ENCODE measurements around the gene PRKACA.
"Not testable (repeated sequence)": the region's sequence is repeated elsewhere in the genome, so short reads cannot be mapped to it uniquely, and the experiment has no call there.

The PRKACA gene

GRCh38 chr19:14147797-14148605 is 30.4 kb upstream of the PRKACA start:
- in situ Hi-C loops (cut with HindIII; ENCODE audit: low sequenced_read_pairs): no loop called here
- peak; percentile 54 for DNase-seq (ENCODE audit: low read depth, low spot score)
- no peak overlapping the region for H3K4me3 ChIP-seq (ENCODE audit: low read depth, low read length)
- TF ChIP-seq CTCF (IDR thresholded peaks at IDR 0.05; ENCODE audit: low read depth, low read length): peak; percentile 87

GRCh38 chr19:14146789-14147216 is 29.2 kb upstream of the PRKACA start:
- no peak overlapping the region for H3K4me3 ChIP-seq (ENCODE audit: low read depth, low read length)
- no peak for TF ChIP-seq CTCF (IDR thresholded peaks at IDR 0.05; ENCODE audit: low read depth, low read length)
- DNase-seq (ENCODE audit: low read depth, low spot score): peak; percentile 42
- in situ Hi-C loops (cut with HindIII; ENCODE audit: low sequenced_read_pairs): no loop called here

- in situ Hi-C loops (cut with HindIII; ENCODE audit: low sequenced_read_pairs); H3K4me3 ChIP-seq (ENCODE audit: low read depth, low read length); DNase-seq (ENCODE audit: low read depth, low spot score): not testable (repeated sequence)
Measured at GRCh38 chr19:14146169-14146568, 28.6 kb upstream of the PRKACA start.

GRCh38 chr19:14145381-14145780 is 27.8 kb upstream of the PRKACA start:
- in situ Hi-C loops (cut with HindIII; ENCODE audit: low sequenced_read_pairs): no loop called here

GRCh38 chr19:14142262-14143190 is 25.0 kb upstream of the PRKACA start:
- H3K4me3 ChIP-seq (ENCODE audit: low read depth, low read length): no peak overlapping the region

More at GRCh38 chr19:14145381-14145780, 27.8 kb upstream of the PRKACA start:
- TF ChIP-seq CTCF (IDR thresholded peaks at IDR 0.05; ENCODE audit: low read depth, low read length): no peak
- no peak for DNase-seq (ENCODE audit: low read depth, low spot score)
- no peak overlapping the region for H3K4me3 ChIP-seq (ENCODE audit: low read depth, low read length)

GRCh38 chr19:14141041-14141440 is 23.5 kb upstream of the PRKACA start:
- no peak overlapping the region for H3K4me3 ChIP-seq (ENCODE audit: low read depth, low read length)
- DNase-seq (ENCODE audit: low read depth, low spot score): no peak
- no peak for TF ChIP-seq CTCF (IDR thresholded peaks at IDR 0.05; ENCODE audit: low read depth, low read length)
- in situ Hi-C loops (cut with HindIII; ENCODE audit: low sequenced_read_pairs): no loop called here

More at GRCh38 chr19:14142262-14143190, 25.0 kb upstream of the PRKACA start:
- no peak for DNase-seq (ENCODE audit: low read depth, low spot score)
- in situ Hi-C loops (cut with HindIII; ENCODE audit: low sequenced_read_pairs): no loop called here
- no peak for TF ChIP-seq CTCF (IDR thresholded peaks at IDR 0.05; ENCODE audit: low read depth, low read length)

Data from astrocyte of the spinal cord (primary cell).